GM12873 (cell line): Measurements from ENCODE around the gene EEF2K.
A peak's percentile ranks its signal among the peaks of the same experiment; 100 is the strongest.

Experiments used
- TF ChIP-seq, protein P1 (sequence below): IDR thresholded peaks from 2 replicates; pipeline ENCODE4 v1.5.1; 2012; ENCODE audit warnings: low read depth, mild to moderate bottlenecking, moderate library complexity, low read length, control low read depth; ENCODE audit not compliant: insufficient read depth; ENCODE audit errors: missing control alignments

EEF2K gene

DNA sequence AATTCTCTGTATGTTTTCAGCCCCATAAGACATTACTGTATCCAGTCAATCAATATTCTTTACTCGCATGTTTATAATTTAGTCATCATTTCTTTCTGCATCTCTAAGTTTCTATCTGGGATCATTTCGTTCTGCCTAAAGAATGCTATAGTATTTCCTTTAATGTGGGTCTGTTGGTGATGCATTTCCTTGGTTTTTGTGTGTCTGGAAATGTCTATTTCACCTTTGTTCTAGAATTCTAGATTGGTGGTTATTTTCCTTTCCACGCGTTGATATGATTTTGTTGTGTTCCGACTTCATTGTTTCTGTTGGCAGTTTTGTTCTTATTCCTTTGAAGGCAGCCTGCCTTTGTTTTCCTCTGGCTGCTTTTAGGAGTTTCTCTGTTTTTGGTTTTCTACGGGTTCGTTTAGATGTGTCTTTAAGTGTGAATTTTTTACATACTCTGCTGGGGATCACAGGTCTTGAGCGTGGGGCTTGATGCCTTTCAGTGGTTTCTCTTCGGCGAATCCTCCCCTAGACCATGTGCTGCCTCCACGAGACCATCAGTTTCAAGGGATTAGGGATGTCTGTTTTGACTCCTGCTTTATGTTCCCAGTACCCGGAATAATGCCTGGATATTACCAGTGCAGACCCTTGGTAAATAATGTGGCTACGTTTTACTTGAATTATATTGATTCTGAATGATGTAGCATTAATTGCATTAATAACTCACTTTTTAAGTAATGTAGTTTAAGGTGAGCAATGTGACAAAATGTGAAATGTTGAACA is 114.7 kb downstream of the EEF2K start:
- TF ChIP-seq, protein P1, sequence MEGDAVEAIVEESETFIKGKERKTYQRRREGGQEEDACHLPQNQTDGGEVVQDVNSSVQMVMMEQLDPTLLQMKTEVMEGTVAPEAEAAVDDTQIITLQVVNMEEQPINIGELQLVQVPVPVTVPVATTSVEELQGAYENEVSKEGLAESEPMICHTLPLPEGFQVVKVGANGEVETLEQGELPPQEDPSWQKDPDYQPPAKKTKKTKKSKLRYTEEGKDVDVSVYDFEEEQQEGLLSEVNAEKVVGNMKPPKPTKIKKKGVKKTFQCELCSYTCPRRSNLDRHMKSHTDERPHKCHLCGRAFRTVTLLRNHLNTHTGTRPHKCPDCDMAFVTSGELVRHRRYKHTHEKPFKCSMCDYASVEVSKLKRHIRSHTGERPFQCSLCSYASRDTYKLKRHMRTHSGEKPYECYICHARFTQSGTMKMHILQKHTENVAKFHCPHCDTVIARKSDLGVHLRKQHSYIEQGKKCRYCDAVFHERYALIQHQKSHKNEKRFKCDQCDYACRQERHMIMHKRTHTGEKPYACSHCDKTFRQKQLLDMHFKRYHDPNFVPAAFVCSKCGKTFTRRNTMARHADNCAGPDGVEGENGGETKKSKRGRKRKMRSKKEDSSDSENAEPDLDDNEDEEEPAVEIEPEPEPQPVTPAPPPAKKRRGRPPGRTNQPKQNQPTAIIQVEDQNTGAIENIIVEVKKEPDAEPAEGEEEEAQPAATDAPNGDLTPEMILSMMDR = no peak

DNA sequence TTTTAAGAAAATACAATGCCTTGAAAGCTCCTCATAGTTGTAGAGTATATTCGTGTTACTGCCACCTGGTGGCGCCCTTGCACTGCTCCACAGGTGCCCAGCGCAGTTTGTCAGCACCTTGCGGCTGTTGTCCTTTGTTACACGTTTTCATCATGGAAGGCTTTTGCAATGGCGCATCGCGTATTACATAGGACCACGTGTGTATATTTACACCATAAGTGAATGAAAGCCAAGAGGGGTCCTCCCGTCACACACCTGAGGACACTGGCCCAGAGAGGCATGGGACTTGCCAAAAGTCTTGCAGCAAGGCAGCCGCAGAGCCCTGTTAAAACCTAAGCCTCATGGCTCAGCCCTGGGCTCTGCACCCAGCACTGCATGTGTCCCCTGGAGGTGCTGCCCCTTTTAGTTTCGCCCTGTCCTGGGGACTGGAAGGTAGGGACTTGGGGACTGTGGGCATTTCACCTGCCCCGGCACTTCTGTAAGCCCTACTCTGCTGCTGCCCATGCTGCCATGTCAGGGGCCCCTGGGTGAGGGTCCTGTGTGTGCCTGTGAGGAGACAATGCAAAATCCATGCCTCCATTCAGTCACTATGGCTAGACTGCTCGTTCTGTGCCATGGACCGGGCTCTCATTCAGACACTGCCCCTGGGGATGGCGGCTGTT is 115.4 kb downstream of the EEF2K start:
- TF ChIP-seq, protein P1 = peak; percentile 86

DNA sequence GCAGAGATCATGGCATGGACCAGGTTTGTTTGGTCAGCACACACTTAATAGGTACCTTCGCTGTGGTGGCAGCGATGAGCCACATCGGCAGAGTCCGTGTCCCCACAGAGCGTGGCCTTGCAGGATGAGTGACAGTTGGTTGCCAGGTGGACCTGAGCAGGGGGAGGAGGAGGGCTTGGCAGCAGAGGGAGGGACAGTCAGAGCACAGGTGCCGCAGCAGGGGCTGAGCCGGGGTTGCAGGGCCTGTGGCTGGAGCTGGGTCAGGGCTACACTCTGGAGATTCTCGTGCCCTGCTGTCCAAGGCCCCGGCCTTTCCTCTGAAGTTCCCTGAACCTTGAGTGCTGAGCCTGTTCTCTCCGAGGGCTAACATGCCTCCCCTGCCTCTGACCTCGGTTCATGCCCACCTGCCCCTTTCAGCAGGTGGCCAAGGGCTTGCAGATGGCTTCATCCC is 116.0 kb downstream of the EEF2K start:
- TF ChIP-seq, protein P1 = no peak

DNA sequence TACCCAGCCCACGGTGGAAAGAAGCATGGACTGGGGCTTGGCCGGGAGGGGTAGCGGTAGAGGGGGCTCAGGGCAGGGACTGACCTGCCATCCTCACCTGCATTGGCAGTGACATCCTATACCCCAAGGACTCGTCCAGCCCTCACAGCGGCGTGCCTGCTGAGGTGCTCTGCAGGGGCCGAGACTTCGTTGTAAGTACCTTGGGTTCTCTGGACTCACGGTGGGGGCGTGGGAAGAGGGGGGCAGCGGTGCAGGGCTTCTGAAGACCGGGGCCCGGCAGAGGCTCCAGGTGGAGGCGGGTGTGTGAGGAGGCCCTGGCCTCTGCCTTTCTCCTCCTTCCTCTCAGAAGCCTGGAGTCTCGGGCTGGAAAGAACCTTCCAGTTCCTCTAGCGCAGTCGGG is 116.7 kb downstream of the EEF2K start:
- TF ChIP-seq, protein P1 = no peak

DNA sequence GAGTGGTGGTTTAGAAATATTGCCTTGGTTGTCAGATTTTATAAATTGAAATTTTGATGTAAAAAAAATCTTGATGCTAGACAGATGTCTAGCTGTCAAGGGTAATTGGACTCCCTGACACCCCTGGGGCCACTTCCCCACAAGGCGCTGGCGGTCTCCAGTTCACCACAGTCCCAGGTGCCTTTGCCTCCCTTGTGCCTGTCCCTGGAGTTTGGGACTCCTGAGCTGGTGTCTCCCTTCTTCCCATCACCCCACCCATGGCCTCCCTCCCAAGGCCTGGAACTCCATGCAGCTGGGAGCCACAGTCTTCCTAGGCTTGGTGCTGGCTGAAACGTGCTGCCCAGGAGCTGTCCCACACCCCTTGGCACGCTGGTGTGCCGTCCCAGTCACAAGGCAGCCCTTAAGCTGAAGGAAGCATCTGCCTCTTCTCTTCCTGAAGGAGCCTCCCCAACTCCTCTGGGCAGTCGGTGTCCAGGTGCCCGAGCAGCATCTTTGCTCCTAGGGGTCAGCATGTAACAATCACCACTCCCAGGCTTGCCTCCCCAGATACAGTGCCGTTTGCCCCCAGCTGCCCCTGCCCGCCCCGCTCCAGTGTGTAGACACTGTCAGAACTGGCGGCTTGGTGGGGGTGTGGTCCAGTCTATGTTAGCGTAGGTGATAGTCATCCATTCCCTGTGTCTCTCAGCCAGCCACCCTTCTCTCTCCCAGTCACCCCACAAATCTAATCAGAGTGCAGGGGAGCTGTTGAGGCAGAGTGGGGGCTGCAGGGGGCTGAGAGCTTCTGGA is 117.3 kb downstream of the EEF2K start:
- TF ChIP-seq, protein P1 = no peak

DNA sequence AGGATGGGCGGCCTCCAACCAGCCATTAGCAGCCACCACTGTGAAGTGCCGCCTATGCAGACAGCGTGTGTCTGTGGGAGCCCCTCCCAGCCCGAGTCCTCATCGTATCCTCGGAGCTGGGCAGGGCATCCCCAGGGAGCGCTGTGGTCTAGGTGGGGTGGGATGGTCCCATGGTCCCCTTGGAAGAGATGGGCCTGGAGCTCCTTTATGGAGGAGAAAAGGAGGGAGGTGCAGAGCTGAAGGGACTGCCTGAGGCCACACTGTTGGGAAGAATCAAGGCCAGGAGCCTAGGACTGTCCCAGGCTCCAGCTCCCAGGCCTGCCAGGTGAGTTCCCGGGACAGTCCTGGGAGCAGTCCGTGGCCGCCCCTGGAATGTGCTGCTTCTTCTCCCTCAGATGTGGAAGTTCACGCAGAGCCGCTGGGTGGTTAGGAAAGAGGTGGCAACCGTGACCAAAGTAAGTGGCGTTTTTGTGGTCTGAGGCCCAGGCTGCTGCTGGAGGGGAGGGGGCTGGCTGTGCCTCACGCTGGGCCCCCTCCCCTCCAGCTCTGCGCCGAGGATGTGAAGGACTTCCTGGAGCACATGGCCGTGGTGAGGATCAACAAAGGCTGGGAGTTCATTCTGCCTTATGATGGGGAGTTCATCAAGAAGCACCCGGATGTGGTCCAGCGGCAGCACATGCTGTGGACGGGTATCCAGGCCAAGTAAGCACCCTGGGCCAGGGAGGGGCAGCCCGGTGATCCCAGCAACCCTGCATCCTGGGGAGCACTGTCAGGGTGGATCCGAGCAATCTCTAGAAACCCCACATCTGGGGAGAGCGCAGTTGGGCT is 118.1 kb downstream of the EEF2K start:
- TF ChIP-seq, protein P1 = no peak
